Subcutaneous adipose tissue (tissue), 4 donors: ENCODE measurements around the gene CNKSR3. TPM values are rescaled to one million over a fixed set of nuclear protein-coding genes. Genes with fewer than 3 reads are reported as not detected.

Experiments used
- total RNA-seq, 4 donors: library from RNA; depleted of rRNA; stranded (reverse); fragments of >200 nt; gene quantifications; one replicate each; pipeline ENCODE4 v1.1.0, GENCODE V29; 2016
- TF ChIP-seq, protein P1 (sequence below): fragments of 450-650 bp; IDR thresholded peaks from one replicate; pipeline ENCODE4 v1.5.1; 2016; ENCODE audit warnings: low read depth, mild to moderate bottlenecking, control low read depth, antibody characterized with exemption, moderate library complexity

Gene CNKSR3
- total RNA-seq, 4 donors from 2014 or later = 2.4 to 5.5 (median 3.3) TPM

DNA sequence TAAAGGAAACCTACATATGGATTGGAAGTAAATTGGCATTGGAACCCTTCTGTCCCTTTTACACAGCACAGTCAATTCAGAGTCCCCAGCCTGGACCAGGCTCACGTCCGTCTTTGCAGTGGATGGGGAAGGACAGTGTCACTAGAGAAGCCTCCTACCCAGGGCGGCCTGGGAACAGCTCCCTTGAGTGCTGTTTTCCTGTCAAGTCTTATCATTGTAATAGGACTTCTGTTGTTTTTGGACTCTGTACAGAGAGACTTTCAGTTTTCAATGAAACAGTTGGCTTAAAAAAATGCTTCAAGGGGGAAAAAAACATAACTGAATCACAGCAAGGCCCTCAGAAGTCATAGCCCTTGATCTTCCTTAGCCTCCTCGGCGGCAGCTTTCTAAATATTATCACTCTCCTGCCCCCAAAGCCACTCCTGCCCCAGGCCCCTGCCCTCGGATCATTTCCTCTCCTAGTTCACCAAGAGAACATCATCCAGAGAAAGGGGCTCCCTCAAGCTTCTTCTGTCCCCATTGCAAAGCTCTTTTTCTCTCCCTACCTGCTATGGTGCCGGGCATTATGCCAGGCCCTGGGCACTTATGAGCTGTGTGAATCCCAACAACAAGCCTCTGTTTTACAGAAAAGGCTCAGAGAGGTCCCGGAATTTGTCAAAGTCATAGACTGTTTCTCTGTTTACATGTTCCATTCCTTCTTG lies 37.8 kb upstream of the CNKSR3 start:
- TF ChIP-seq, protein P1, sequence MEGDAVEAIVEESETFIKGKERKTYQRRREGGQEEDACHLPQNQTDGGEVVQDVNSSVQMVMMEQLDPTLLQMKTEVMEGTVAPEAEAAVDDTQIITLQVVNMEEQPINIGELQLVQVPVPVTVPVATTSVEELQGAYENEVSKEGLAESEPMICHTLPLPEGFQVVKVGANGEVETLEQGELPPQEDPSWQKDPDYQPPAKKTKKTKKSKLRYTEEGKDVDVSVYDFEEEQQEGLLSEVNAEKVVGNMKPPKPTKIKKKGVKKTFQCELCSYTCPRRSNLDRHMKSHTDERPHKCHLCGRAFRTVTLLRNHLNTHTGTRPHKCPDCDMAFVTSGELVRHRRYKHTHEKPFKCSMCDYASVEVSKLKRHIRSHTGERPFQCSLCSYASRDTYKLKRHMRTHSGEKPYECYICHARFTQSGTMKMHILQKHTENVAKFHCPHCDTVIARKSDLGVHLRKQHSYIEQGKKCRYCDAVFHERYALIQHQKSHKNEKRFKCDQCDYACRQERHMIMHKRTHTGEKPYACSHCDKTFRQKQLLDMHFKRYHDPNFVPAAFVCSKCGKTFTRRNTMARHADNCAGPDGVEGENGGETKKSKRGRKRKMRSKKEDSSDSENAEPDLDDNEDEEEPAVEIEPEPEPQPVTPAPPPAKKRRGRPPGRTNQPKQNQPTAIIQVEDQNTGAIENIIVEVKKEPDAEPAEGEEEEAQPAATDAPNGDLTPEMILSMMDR = no peak

DNA sequence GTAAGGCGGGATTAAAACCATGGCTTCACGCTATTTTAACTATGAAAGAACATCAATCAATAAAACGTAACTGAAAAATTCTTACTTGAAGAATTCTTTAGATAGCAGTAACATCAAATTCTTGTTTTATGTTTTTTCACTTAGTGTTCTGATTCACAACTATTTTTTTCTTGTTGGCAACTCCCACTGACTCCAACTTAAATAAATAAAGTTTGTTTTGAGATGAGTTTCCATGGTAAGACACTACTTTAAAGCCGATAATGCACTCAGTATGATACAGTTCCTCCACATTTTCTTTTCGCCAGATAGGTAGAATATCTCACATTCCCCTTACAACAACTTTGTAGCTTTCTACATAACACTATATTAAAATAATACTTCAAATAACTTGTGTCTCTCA lies 33.1 kb upstream of the CNKSR3 start:
- TF ChIP-seq, protein P1 = no peak

DNA sequence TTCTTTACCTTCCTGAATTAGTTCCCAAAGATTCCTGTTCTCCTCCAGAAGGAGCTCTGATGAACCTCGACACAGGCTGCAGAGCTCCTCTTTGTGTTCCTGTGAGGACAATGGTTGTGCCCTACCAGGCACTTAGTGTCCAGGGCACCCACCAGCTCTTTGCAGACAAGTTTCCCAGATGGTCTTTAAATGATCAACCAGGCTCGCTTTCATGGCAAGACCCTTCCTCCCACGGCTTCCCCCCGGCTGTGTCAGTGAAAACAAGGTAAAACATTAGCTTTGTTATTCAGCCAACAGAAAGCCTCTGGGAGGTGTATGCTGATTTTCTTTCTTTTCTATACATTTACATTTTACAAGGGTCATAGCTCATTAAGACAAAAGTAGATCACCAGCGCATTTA lies 32.3 kb upstream of the CNKSR3 start:
- TF ChIP-seq, protein P1 = no peak

DNA sequence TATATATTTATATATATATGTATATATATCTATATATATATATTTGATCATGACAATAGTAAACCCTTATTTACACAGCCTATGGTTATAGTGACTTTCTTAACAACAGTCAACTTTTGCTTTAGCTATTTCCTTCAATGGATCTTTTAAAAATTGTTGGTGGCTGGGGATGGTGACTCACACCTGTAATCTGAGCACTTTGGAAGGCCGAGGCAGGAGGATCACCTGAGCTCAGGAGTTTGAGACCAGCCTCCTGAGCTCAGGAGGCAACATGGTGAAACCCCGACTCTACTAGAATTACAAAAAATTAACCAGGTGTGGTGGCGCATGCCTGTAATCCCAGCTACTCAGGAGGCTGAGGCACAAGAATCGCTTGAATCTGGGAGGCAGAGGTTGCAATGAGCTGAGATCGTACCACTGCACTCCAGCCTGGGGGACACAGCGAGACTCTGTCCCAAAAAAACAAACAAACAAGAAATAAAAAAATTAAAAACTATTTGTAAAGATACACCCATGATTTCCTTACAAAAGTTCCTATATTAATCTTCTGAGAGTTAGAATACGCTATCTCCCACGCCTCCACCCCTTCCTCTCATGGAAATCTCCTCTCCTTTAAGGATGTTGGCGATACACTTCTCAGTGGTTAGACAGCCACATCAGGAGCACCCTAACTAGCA lies 29.2 kb upstream of the CNKSR3 start:
- TF ChIP-seq, protein P1 = no peak

DNA sequence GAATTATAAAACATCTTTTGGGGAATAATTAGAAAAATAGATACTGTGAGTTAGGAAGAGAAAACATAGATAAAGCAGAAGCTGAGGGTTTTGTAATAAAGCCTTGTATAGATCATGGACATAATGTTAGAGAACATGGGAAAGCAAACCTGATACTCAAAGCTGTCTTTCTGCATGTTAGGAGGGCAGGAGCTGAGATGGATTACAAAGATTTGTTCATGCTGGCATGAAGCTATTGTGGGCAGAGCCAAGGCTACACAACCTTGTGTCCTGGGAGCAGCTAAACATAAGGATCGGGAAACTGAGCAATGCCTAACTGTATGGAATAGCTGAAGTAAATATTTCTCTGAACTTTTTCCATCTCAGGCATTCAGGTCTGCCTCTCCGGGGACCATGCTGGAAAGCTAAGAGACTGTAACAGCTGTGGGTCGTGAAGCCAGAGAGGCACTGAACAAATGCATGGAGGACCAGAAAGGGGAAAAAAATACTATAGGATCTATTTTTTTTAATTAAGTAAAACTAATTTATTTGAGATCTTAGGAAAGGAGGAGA lies 28.2 kb upstream of the CNKSR3 start:
- TF ChIP-seq, protein P1 = no peak

DNA sequence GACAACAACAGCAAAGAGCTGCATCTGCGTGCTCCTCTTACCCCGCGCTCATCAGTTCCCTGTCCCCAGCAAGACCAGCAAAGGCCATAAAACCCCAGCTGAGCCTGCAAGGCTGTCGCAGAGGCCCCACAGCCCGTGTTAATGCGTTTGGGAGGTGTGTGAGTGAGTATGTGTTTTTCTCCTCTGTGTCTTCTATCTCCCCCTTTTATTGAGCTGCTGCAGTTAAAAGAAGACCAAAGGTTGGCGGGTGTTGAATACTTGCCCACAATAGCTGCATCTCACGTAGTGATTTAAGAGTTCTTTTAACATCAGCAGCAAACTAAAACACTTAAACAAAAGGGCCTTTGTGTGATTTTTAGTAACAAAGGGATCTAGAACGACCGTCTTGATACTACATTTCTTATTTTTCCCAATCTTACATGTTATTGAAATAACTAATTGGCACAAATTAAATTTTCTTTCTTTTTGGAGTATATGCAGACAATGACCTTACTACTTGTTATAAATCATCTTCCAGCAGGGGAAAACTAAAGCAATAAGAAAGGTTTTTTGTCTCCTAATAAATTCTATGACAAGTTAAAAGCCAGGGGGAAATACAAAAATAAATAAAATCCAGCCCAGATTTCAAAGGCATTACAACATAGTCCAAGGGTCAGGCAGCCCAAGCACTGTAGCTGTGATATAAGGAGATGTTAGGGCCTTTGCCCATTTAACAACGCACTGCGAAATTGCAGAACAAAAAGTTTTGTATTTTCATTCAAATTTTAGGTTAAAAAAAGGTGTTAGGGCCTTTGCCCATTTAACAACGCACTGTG lies 27.2 kb upstream of the CNKSR3 start:
- TF ChIP-seq, protein P1 = no peak

DNA sequence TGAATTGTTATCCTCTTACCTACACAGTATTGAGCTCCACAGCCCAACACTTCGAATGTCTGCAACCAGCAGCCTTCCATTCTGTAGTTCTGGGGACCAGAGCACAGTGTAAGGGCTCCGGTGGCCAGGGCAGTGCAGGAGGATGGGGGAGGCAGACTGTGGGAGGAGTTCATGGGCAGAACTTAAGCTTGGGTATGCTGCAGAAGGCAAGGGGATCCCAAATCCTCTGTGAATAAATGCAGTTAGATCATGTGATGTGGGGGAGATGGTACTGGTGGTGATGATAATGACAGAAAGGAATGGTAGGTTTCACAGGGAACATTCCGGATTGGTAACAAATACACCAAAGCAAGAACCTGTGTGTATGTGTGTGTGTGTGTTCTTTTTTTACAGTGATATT lies 26.5 kb upstream of the CNKSR3 start:
- TF ChIP-seq, protein P1 = no peak
